Ramos (cell line): Measurements from ENCODE around the gene PHPT1.
"Not testable (repeated sequence)": the region's sequence is repeated elsewhere in the genome, so short reads cannot be mapped to it uniquely, and the experiment has no call there.

ENCODE experiments used
- in situ Hi-C: fragments of 300-500 bp; cut with MboI; formaldehyde crosslinking; loops from one replicate; pipeline ENCODE4 v1.14.3; 2022; ENCODE audit warnings: low sequenced_read_pairs; ENCODE audit not compliant: unreplicated experiment

Gene PHPT1

GRCh38 chr9:136881691-136882108, 32.5 kb downstream of the PHPT1 start:
- in situ Hi-C loops, result no loop called here

- in situ Hi-C loops, result no loop called here
Measured at GRCh38 chr9:136882109-136882946, 33.1 kb downstream of the PHPT1 start.

GRCh38 chr9:136882947-136883283, 33.7 kb downstream of the PHPT1 start:
- in situ Hi-C loops, result not testable (repeated sequence)

- in situ Hi-C loops, result not testable (repeated sequence)
Measured at GRCh38 chr9:136883670-136884069, 34.5 kb downstream of the PHPT1 start.

- in situ Hi-C loops, result no loop called here
Measured at GRCh38 chr9:136885950-136886578, 36.9 kb downstream of the PHPT1 start, which contains the start of gene TRAF2. Gene TRAF2, plus strand, starts transcription at chr9:136886516. Its CDS starts 12,225 bp downstream, at chr9:136898741.

- in situ Hi-C loops, result no loop called here
Measured at GRCh38 chr9:136886610-136887597, 37.7 kb downstream of the PHPT1 start.

GRCh38 chr9:136888454-136888853, 39.2 kb downstream of the PHPT1 start:
- in situ Hi-C loops, result no loop called here

GRCh38 chr9:136889858-136890257, 40.6 kb downstream of the PHPT1 start:
- in situ Hi-C loops, result no loop called here

- in situ Hi-C loops, result no loop called here
Measured at GRCh38 chr9:136890661-136891060, 41.5 kb downstream of the PHPT1 start.

- in situ Hi-C loops, result no loop called here
Measured at GRCh38 chr9:136896027-136896426, 46.8 kb downstream of the PHPT1 start.

- in situ Hi-C loops, result no loop called here
Measured at GRCh38 chr9:136898483-136899100, 49.4 kb downstream of the PHPT1 start.

GRCh38 chr9:136899196-136899595, 50.0 kb downstream of the PHPT1 start:
- in situ Hi-C loops, result no loop called here

- in situ Hi-C loops, result no loop called here
Measured at GRCh38 chr9:136900556-136900955, 51.3 kb downstream of the PHPT1 start.
